ENCODE data around the gene CPAMD8. TPM values are rescaled to one million over a fixed set of nuclear protein-coding genes. Genes with fewer than 3 reads are reported as not detected.

Gene CPAMD8
- total RNA-seq, 1 experiment from 2014 or later = 1.3 TPM

- ChIA-PET CTCF (no interaction called here), POLR2A (no interaction called here)
- Mint-ChIP-seq H3K4me1 (ENCODE audit: insufficient read depth, unreplicated experiment) (no peaks in the 10 kb centered on the region), H3K4me3 (ENCODE audit: unreplicated experiment) (no peak overlapping the region), H3K27me3 (ENCODE audit: insufficient read depth, unreplicated experiment) (no peaks in the 10 kb centered on the region), H3K9me3 (ENCODE audit: unreplicated experiment) (no peaks in the 10 kb centered on the region), H3K36me3 (ENCODE audit: insufficient read depth, unreplicated experiment) (peaks cover 77% of the 10 kb centered on the region), H3K27ac (ENCODE audit: low read depth, unreplicated experiment) (no peak overlapping the region)
- intact Hi-C loops (cut with micrococcal nuclease) = no loop called here
- no TSS peak for BruUV-seq (replicated peaks)
- no peak for TF ChIP-seq CTCF (IDR thresholded peaks at IDR 0.05; ENCODE audit: unreplicated experiment)
- no peak for DNase-seq (ENCODE audit: unreplicated experiment)
Observed at GRCh38 chr19:16853066-16853465, 173.5 kb downstream of the CPAMD8 start.

- Mint-ChIP-seq H3K9me3 (ENCODE audit: unreplicated experiment) (no peaks in the 10 kb centered on the region), H3K27me3 (ENCODE audit: insufficient read depth, unreplicated experiment) (no peaks in the 10 kb centered on the region), H3K4me3 (ENCODE audit: unreplicated experiment) (no peak overlapping the region), H3K4me1 (ENCODE audit: insufficient read depth, unreplicated experiment) (no peaks in the 10 kb centered on the region), H3K36me3 (ENCODE audit: insufficient read depth, unreplicated experiment) (peaks cover 80% of the 10 kb centered on the region), H3K27ac (ENCODE audit: low read depth, unreplicated experiment) (no peak overlapping the region)
- no peak for TF ChIP-seq CTCF (IDR thresholded peaks at IDR 0.05; ENCODE audit: unreplicated experiment)
- CTCF ChIA-PET = no interaction called here
- intact Hi-C loops (cut with micrococcal nuclease) = no loop called here
- no peak for DNase-seq (ENCODE audit: unreplicated experiment)
- no TSS peak for BruUV-seq (replicated peaks)
- POLR2A ChIA-PET = interaction anchor here (0.6 kb wide), 2 partner anchors 25 to 1008 kb away, joined by 3 to 4 read pairs; no protein-coding TSS in a partner anchor
Observed at GRCh38 chr19:16851031-16851712, 175.4 kb downstream of the CPAMD8 start.

DNA sequence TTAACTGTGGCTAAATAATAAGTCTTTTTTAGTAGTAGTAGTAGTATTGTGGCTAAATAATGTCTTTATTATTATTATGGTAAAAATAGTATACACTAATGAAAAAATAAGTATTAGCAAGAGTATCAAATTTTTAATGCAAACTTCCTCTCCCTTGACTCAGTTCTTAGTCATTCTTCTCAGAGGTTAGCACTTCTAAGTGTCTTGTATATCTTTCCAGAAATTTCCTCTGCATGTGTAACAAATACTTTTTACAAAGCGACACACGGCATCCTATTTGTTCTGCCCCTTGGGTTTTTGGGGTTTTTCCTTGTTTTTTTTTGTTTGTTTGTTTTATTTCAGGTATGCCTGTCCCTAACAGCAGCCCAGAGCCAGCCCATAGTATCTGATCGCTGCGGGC is 176.5 kb downstream of the CPAMD8 start:
- TF ChIP-seq CTCF (IDR thresholded peaks at IDR 0.05; ENCODE audit: unreplicated experiment) = no peak
- POLR2A ChIA-PET = interaction anchor here (1.2 kb wide), 1 partner anchor 21 kb away, joined by 3 read pairs; the partner anchor contains the start of gene SIN3B
- Mint-ChIP-seq H3K4me3 (ENCODE audit: unreplicated experiment) (no peak overlapping the region), H3K9me3 (ENCODE audit: unreplicated experiment) (no peaks in the 10 kb centered on the region), H3K27me3 (ENCODE audit: insufficient read depth, unreplicated experiment) (no peaks in the 10 kb centered on the region), H3K27ac (ENCODE audit: low read depth, unreplicated experiment) (no peak overlapping the region), H3K4me1 (ENCODE audit: insufficient read depth, unreplicated experiment) (no peaks in the 10 kb centered on the region), H3K36me3 (ENCODE audit: insufficient read depth, unreplicated experiment) (peaks cover 79% of the 10 kb centered on the region)
- no TSS peak for BruUV-seq (replicated peaks)
- DNase-seq (ENCODE audit: unreplicated experiment) = no peak
- CTCF ChIA-PET = interaction anchor here (0.5 kb wide), 1 partner anchor 137 kb away, joined by 3 read pairs; no protein-coding TSS in a partner anchor
- intact Hi-C loops (cut with micrococcal nuclease) = no loop called here

DNA sequence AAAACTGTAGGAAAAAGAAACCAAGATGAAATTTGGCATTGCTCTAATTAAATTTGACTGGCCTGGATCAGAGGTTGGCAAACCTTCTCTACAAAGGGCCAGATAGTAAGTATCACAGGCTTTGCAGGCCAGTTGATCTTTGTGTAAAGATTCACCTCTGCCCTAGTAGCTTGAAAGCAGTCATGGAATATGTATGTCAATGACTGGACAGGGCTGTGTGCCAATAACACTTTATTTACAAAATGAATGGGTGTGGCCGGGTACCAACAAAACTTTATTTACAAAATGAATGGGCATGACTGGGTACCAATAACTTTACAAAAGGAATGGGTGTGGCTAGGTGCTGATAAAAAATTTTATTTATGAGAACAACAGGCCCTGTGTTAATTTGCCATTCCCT is 177.4 kb downstream of the CPAMD8 start:
- Mint-ChIP-seq H3K27me3 (ENCODE audit: insufficient read depth, unreplicated experiment) (no peaks in the 10 kb centered on the region), H3K4me3 (ENCODE audit: unreplicated experiment) (no peak overlapping the region), H3K4me1 (ENCODE audit: insufficient read depth, unreplicated experiment) (no peaks in the 10 kb centered on the region), H3K27ac (ENCODE audit: low read depth, unreplicated experiment) (no peak overlapping the region), H3K9me3 (ENCODE audit: unreplicated experiment) (no peaks in the 10 kb centered on the region), H3K36me3 (ENCODE audit: insufficient read depth, unreplicated experiment) (peaks cover 79% of the 10 kb centered on the region)
- BruUV-seq (replicated peaks) = no TSS peak
- CTCF ChIA-PET = interaction anchor here (0.6 kb wide), 1 partner anchor 20 kb away, joined by 4 read pairs; no protein-coding TSS in a partner anchor
- intact Hi-C loops (cut with micrococcal nuclease) = no loop called here
- DNase-seq (ENCODE audit: unreplicated experiment) = peak; percentile 40
- TF ChIP-seq CTCF (IDR thresholded peaks at IDR 0.05; ENCODE audit: unreplicated experiment) = no peak
- POLR2A ChIA-PET = interaction anchor here (0.6 to 1.2 kb wide), 2 partner anchors 20 to 160 kb away, joined by 3 read pairs; partner anchors contain the start of gene SIN3B
